ENCODE measurements around the gene MAGI3.
"Not testable (repeated sequence)": the region's sequence is repeated elsewhere in the genome, so short reads cannot be mapped to it uniquely, and the experiment has no call there.

The MAGI3 gene

DNA sequence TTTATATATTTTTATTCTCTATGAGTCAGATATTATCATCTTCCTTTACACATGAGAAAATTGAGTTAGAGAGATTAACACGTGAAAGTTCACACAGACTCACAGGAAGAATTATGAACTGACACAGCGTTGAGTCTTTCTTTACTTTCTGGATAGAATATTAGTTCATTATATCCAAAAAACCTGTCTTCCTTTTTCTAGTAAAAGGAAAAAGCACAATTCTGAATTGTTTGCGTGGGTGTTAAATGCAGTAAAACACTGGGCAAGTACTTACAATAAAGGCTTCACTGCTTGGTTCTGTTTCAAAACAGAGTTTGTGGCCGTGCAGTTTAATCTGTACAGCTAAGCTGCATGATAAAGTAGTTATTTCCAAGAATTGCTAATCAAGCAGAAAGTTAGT lies 10.8 kb downstream of the MAGI3 start:
- H3K36me3 ChIP-seq = no peaks in the 10 kb centered on the region
- no peaks in the 10 kb centered on the region for H3K9me3 ChIP-seq (ENCODE audit: severe bottlenecking)
- no peak overlapping the region for H3K27ac ChIP-seq
- H3K4me3 ChIP-seq (ENCODE audit: low read depth, low read length) = no peak overlapping the region
- DNase-seq = no peak
- no peak for TF ChIP-seq CTCF (IDR thresholded peaks at IDR 0.05; ENCODE audit: low read depth, low read length)
- H3K27me3 ChIP-seq (ENCODE audit: insufficient read depth, low read depth, severe bottlenecking) = no peaks in the 10 kb centered on the region

DNA sequence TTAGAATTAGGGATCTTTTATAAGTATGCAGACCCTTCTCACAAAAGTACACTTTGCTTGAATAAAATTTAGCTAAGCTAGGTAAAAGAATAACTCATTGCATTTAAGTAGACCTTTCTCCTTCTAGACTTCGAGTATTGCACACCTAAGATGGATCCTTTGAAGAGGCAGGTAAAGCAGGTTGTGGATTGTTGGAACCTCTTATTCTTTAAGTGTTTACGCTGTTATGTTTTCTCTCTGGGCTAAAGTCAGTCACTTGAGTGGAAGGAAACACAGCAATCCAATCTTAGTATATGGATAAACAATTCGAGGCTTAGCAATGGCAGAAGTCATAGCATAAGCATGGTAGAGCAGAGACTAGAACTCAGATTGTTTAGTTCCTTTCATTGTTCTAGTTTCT lies 11.4 kb downstream of the MAGI3 start:
- no peak for DNase-seq
- no peak overlapping the region for H3K27ac ChIP-seq

GRCh38 chr1:113403065-113403464 lies 12.8 kb downstream of the MAGI3 start:
- H3K27ac ChIP-seq = no peak overlapping the region
- no peak for TF ChIP-seq CTCF (IDR thresholded peaks at IDR 0.05; ENCODE audit: low read depth, low read length)
- no peaks in the 10 kb centered on the region for H3K36me3 ChIP-seq
- no peaks in the 10 kb centered on the region for H3K27me3 ChIP-seq (ENCODE audit: insufficient read depth, low read depth, severe bottlenecking)
- no peaks in the 10 kb centered on the region for H3K9me3 ChIP-seq (ENCODE audit: severe bottlenecking)
- no peak overlapping the region for H3K4me3 ChIP-seq (ENCODE audit: low read depth, low read length)
- DNase-seq = no peak

More for the DNA sequence above, 11.4 kb downstream of the MAGI3 start:
- Histone ChIP-seq H3K36me3 (no peaks in the 10 kb centered on the region), H3K27me3 (ENCODE audit: insufficient read depth, low read depth, severe bottlenecking) (no peaks in the 10 kb centered on the region), H3K4me3 (ENCODE audit: low read depth, low read length) (no peak overlapping the region), H3K9me3 (ENCODE audit: severe bottlenecking) (no peaks in the 10 kb centered on the region)
- TF ChIP-seq CTCF (IDR thresholded peaks at IDR 0.05; ENCODE audit: low read depth, low read length) = no peak

- DNase-seq = no peak
- Histone ChIP-seq H3K4me3 (ENCODE audit: low read depth, low read length) (no peak overlapping the region), H3K27ac (no peak overlapping the region), H3K27me3 (ENCODE audit: insufficient read depth, low read depth, severe bottlenecking) (no peaks in the 10 kb centered on the region), H3K9me3 (ENCODE audit: severe bottlenecking) (no peaks in the 10 kb centered on the region), H3K36me3 (no peaks in the 10 kb centered on the region)
- no peak for TF ChIP-seq CTCF (IDR thresholded peaks at IDR 0.05; ENCODE audit: low read depth, low read length)
Measured at GRCh38 chr1:113405573-113405972, 15.3 kb downstream of the MAGI3 start.

DNA sequence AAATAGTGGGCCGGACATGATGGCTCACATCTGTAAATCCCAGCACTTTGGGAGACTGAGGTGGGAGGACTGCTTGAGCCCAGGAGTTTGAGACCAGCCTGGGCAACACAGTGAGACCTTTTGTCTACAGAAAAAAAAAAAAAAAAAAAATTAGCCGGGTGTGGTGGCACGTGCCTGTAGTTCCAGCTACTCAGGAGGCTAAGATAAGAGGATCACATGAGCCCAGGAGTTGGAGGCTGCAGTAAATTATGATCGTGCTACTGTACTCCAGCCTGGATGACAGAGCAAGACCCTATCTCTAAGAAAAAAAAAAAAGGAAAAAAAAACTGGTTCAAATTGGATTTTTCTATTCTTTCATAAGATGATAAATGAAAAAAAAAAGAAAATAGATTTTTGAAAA lies 15.8 kb downstream of the MAGI3 start:
- not testable (repeated sequence) for H3K4me3 ChIP-seq (ENCODE audit: low read depth, low read length); DNase-seq; H3K36me3 ChIP-seq; H3K9me3 ChIP-seq (ENCODE audit: severe bottlenecking); H3K27ac ChIP-seq; H3K27me3 ChIP-seq (ENCODE audit: insufficient read depth, low read depth, severe bottlenecking)

- Histone ChIP-seq H3K27me3 (ENCODE audit: insufficient read depth, low read depth, severe bottlenecking) (no peaks in the 10 kb centered on the region), H3K27ac (no peak overlapping the region), H3K9me3 (ENCODE audit: severe bottlenecking) (no peaks in the 10 kb centered on the region), H3K4me3 (ENCODE audit: low read depth, low read length) (no peak overlapping the region), H3K36me3 (no peaks in the 10 kb centered on the region)
- DNase-seq = no peak
- no peak for TF ChIP-seq CTCF (IDR thresholded peaks at IDR 0.05; ENCODE audit: low read depth, low read length)
Measured at GRCh38 chr1:113409363-113409762, 19.0 kb downstream of the MAGI3 start.

DNA sequence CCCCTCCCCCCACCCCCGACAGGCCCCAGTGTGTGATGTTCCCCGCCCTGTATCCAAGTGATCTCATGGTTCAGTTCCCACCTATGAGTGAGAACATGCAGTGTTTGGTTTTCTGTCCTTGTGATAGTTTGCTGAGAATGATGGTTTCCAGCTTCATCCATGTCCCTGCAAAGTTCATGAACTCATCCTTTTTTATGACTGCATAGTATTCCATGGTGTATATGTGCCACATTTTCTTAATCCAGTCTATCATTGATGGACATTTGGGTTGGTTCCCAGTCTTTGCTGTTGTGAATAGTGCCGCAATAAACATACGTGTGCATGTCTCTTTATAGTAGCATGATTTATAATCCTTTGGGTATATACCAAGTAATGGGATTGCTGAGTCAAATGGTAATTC lies 21.7 kb downstream of the MAGI3 start:
- H3K4me3 ChIP-seq (ENCODE audit: low read depth, low read length); DNase-seq; H3K27ac ChIP-seq; H3K36me3 ChIP-seq; H3K9me3 ChIP-seq (ENCODE audit: severe bottlenecking); H3K27me3 ChIP-seq (ENCODE audit: insufficient read depth, low read depth, severe bottlenecking): not testable (repeated sequence)
